Body of pancreas (tissue), 4 donors: ENCODE results near the gene RNF14.

Source experiments
- POLR2A ChIP-seq, 3 donors: fragments of 450-650 bp; IDR thresholded peaks; one replicate each; pipeline ENCODE4 v1.6.1; 2016; ENCODE audit warnings: antibody characterized with exemption in 3 of 3, mild to moderate bottlenecking in 2 of 3
- TF ChIP-seq, protein P1 (sequence below), 7 experiments: fragments of 450-650 bp in 4 of 7; fragments of 200-600 bp in 3 of 7; sonication (generic) in 3 of 7; IDR thresholded peaks; one replicate each; pipeline ENCODE4 v1.5.1; 2016 to 2019; ENCODE audit warnings: antibody characterized with exemption in 7 of 7

DNA sequence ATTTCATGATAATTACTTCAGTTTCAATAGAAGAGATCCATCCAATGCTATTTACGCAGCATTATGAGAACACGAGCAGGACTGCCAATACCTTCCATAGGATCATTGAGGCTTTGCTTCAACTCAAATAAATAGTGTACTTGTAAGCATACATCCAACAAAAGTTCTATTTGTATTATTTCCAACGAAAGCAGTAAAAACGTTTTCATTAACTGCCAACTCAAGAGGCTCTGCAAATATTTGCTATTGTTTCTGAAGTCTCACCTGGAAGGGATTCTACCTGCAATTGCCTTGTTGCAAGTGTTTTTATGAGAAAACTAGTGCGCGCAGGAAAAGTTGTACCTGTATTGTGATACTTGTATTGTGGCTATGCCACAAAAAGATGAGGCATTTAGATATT is 54.9 kb downstream of the RNF14 start:
- TF ChIP-seq, protein P1, sequence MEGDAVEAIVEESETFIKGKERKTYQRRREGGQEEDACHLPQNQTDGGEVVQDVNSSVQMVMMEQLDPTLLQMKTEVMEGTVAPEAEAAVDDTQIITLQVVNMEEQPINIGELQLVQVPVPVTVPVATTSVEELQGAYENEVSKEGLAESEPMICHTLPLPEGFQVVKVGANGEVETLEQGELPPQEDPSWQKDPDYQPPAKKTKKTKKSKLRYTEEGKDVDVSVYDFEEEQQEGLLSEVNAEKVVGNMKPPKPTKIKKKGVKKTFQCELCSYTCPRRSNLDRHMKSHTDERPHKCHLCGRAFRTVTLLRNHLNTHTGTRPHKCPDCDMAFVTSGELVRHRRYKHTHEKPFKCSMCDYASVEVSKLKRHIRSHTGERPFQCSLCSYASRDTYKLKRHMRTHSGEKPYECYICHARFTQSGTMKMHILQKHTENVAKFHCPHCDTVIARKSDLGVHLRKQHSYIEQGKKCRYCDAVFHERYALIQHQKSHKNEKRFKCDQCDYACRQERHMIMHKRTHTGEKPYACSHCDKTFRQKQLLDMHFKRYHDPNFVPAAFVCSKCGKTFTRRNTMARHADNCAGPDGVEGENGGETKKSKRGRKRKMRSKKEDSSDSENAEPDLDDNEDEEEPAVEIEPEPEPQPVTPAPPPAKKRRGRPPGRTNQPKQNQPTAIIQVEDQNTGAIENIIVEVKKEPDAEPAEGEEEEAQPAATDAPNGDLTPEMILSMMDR (IDR thresholded peaks at IDR 0.05) = no peak
- TF ChIP-seq POLR2A (IDR thresholded peaks at IDR 0.05) = no peak
